K562 (cell line): ENCODE measurements around the gene GRIN2A. TPM values are rescaled to one million over a fixed set of nuclear protein-coding genes. Genes with fewer than 3 reads are reported as not detected.

Experiments used
- ATAC-seq: fragments of 200-7000 bp; cut with Tn5 transposase; 3 replicates; pipeline ENCODE4 v1.9.1; 2020; ENCODE audit warnings: moderate library complexity
- BruUV-seq: library from RNA; stranded (reverse); fragments of 400-500 nt; replicated peaks from 2 replicates; lab custom pipeline; 2021; lab: Mats Ljungman, UMichigan
- CTCF ChIA-PET: fragments of 300-600 bp; formaldehyde crosslinking; extraction: SDS; loops from one replicate; lab custom pipeline; 2021; ENCODE audit warnings: low intra/inter-chr PET ratio; lab: Yijun Ruan, JAX
- POLR2A ChIA-PET: fragments of 300-600, 350-650 bp; sonication (Branson Sonifier 250); formaldehyde crosslinking; extraction: SDS; loops from one replicate; lab custom pipeline; 2021; ENCODE audit warnings: antibody characterized with exemption, inconsistent platforms; lab: Yijun Ruan, JAX
- DNase-seq, 4 experiments: peaks; one replicate each; pipeline versions ENCODE4 v3.0.0 to v3.0.0-alpha.2; 2011 to 2018; ENCODE audit warnings: low spot score in 3 of 4, mixed read lengths in 3 of 4; ENCODE audit errors: extremely low read depth in 1 of 4
- FAIRE-seq: peaks from 2 replicates; lab custom pipeline; 2011; peaks lifted over from hg19 to GRCh38; lab: Jason Lieb, UNC
- H2AFZ ChIP-seq: 2 replicates; pipeline ENCODE4 v1.6.0; 2011; ENCODE audit warnings: low read depth, low read length, control low read depth, inconsistent platforms
- H3K27ac ChIP-seq: fragments of 200-600 bp; 3 replicates; pipeline ENCODE4 v1.8.0; 2011; ENCODE audit warnings: low read depth, mild to moderate bottlenecking, control low read depth, inconsistent platforms, low read length, moderate library complexity, mixed read lengths; ENCODE audit errors: extremely low read depth
- H3K27me3 ChIP-seq, 2 experiments: fragments of 300-600 bp in 1 of 2; 2 replicates in 1 of 2; 3 replicates in 1 of 2; pipeline versions ENCODE4 v1.6.0 to v1.8.0; 2011; ENCODE audit warnings: inconsistent platforms in 2 of 2, low read length in 2 of 2, mild to moderate bottlenecking in 1 of 2, mixed read lengths in 1 of 2, moderate library complexity in 1 of 2; ENCODE audit not compliant: control insufficient read depth in 2 of 2, insufficient read depth in 2 of 2
- H3K36me3 ChIP-seq: fragments of 300-600 bp; 3 replicates; pipeline ENCODE4 v1.8.0; 2011; ENCODE audit warnings: mild to moderate bottlenecking, low read length, inconsistent platforms; ENCODE audit not compliant: control insufficient read depth, insufficient read depth
- H3K4me1 ChIP-seq, 2 experiments: fragments of 200-600 bp in 1 of 2; replicated peaks in 1 of 2; 2 replicates in 1 of 2; 3 replicates in 1 of 2; pipeline versions ENCODE4 v1.5.1 to v1.8.0; 2011; ENCODE audit warnings: inconsistent platforms in 2 of 2, low read length in 2 of 2, mild to moderate bottlenecking in 1 of 2, mixed read lengths in 1 of 2, moderate library complexity in 1 of 2; ENCODE audit not compliant: control insufficient read depth in 2 of 2, insufficient read depth in 2 of 2
- H3K4me2 ChIP-seq: 2 replicates; pipeline ENCODE4 v1.6.1; 2011; ENCODE audit warnings: low read length, control low read depth, inconsistent platforms, mixed read lengths; ENCODE audit not compliant: insufficient read depth
- H3K4me3 ChIP-seq: fragments of 200-600 bp; sonication (generic), shearing (Covaris generic); 2 replicates; pipeline ENCODE4 v1.5.1; 2016; ENCODE audit warnings: control low read depth, inconsistent platforms
- H3K79me2 ChIP-seq: fragments of 200-600 bp; 3 replicates; pipeline ENCODE4 v1.8.0; 2011; ENCODE audit warnings: low read length, inconsistent platforms; ENCODE audit not compliant: control insufficient read depth, insufficient read depth
- H3K9ac ChIP-seq, 2 experiments: 2 replicates each; pipeline versions ENCODE4 v1.6.0 to v1.6.1; 2011; ENCODE audit warnings: low read depth in 2 of 2, low read length in 2 of 2, control low read depth in 1 of 2, inconsistent platforms in 1 of 2, mild to moderate bottlenecking in 1 of 2, mixed read lengths in 1 of 2; ENCODE audit not compliant: insufficient read depth in 1 of 2
- H3K9me1 ChIP-seq: one replicate; pipeline ENCODE4 v1.6.0; 2011; ENCODE audit warnings: inconsistent platforms, mild to moderate bottlenecking, low read length, moderate library complexity; ENCODE audit not compliant: control insufficient read depth, insufficient read depth
- H3K9me3 ChIP-seq: replicated peaks from 2 replicates; pipeline ENCODE4 v1.5.1; 2011; ENCODE audit warnings: low read depth, low read length, inconsistent platforms; ENCODE audit not compliant: control insufficient read depth, insufficient read depth
- H4K20me1 ChIP-seq: replicated peaks from 2 replicates; pipeline ENCODE4 v1.6.1; 2011; ENCODE audit warnings: low read length, inconsistent platforms, mixed read lengths; ENCODE audit not compliant: control insufficient read depth, insufficient read depth
- CBX2 ChIP-seq: fragments of 200-600 bp; sonication (generic); IDR thresholded peaks from one replicate; pipeline ENCODE4 v1.6.1; 2012; ENCODE audit warnings: mild to moderate bottlenecking, low read length, inconsistent platforms; ENCODE audit not compliant: insufficient read depth, poor library complexity, severe bottlenecking
- CBX3 ChIP-seq, 2 experiments: IDR thresholded peaks; 1 replicate in 1 of 2; 2 replicates in 1 of 2; pipeline ENCODE4 v1.6.1; 2012; ENCODE audit warnings: inconsistent platforms in 2 of 2, low read length in 2 of 2, borderline replicate concordance in 1 of 2, control low read depth in 1 of 2
- DMBX1 ChIP-seq: fragments of 250-450 bp; sonication (Bioruptor Pico); IDR thresholded peaks from 2 replicates; pipeline ENCODE4 v1.8.0; 2022; ENCODE audit warnings: inconsistent platforms, mild to moderate bottlenecking, moderate library complexity, borderline replicate concordance
- ETV6 ChIP-seq, 3 experiments: fragments of 150-350 bp in 1 of 3; sonication (generic) in 1 of 3; formaldehyde crosslinking in 1 of 3; IDR thresholded peaks; 2 replicates each; pipeline versions ENCODE4 v1.6.1 to v1.8.0; 2014 to 2022; ENCODE audit warnings: borderline replicate concordance in 2 of 3, low read depth in 2 of 3, antibody characterized with exemption in 1 of 3, low read length in 1 of 3, mild to moderate bottlenecking in 1 of 3, missing genetic modification reagents in 1 of 3
- FOXM1 ChIP-seq, 2 experiments: fragments of 450-650 bp in 1 of 2; sonication (generic) in 1 of 2; formaldehyde crosslinking in 1 of 2; IDR thresholded peaks; 2 replicates each; pipeline versions ENCODE4 v1.6.1 to v1.9.0; 2017 to 2022; ENCODE audit warnings: low read depth in 2 of 2, mild to moderate bottlenecking in 2 of 2, missing genetic modification reagents in 1 of 2, moderate library complexity in 1 of 2
- HDAC6 ChIP-seq: IDR thresholded peaks from 2 replicates; pipeline ENCODE4 v1.6.1; 2012; ENCODE audit warnings: low read depth, mild to moderate bottlenecking, control low read depth, inconsistent platforms, low read length, moderate library complexity
- MBD2 ChIP-seq: sonication (generic); IDR thresholded peaks from 2 replicates; pipeline ENCODE4 v1.6.1; 2016; ENCODE audit warnings: low read depth, borderline replicate concordance
- MEIS2 ChIP-seq: fragments of 450-650 bp; IDR thresholded peaks from 2 replicates; pipeline ENCODE4 v1.6.1; 2014; ENCODE audit warnings: mild to moderate bottlenecking; ENCODE audit not compliant: partially characterized antibody
- RAD21 ChIP-seq, 2 experiments: fragments of 250-450 bp in 1 of 2; fragments of 450-650 bp in 1 of 2; sonication (Bioruptor Pico) in 1 of 2; formaldehyde crosslinking in 1 of 2; IDR thresholded peaks in 1 of 2; conservative IDR thresholded peaks in 1 of 2; 2 replicates each; pipeline versions ENCODE4 v1.4.0 to v1.8.0; 2020 to 2022; ENCODE audit warnings: mild to moderate bottlenecking in 2 of 2, moderate library complexity in 1 of 2
- RBM15 ChIP-seq: fragments of 200-400 bp; formaldehyde crosslinking; IDR thresholded peaks from 2 replicates; pipeline ENCODE4 v1.6.1; 2018; ENCODE audit warnings: mild to moderate bottlenecking, low read length, moderate library complexity; ENCODE audit not compliant: insufficient read depth
- RFX5 ChIP-seq: IDR thresholded peaks from 2 replicates; pipeline ENCODE4 v1.6.1; 2011; ENCODE audit warnings: low read depth, mild to moderate bottlenecking, improper control_type of control experiment, low read length
- RUNX1 ChIP-seq: sonication (generic); IDR thresholded peaks from 2 replicates; pipeline ENCODE4 v1.6.1; 2016; ENCODE audit warnings: antibody characterized with exemption, low read depth
- SRSF7 ChIP-seq: fragments of 200-400 bp; formaldehyde crosslinking; optimal IDR thresholded peaks from 2 replicates; pipeline ENCODE3; 2017; ENCODE audit warnings: mild to moderate bottlenecking, low read depth, low read length
- TAF7 ChIP-seq: fragments of 450-650 bp; IDR thresholded peaks from 2 replicates; pipeline ENCODE4 v1.6.1; 2016; ENCODE audit warnings: missing genetic modification characterization, missing compliant biosample characterization
- TFAM ChIP-seq: fragments of 250-450 bp; sonication (Bioruptor Pico); conservative IDR thresholded peaks from 2 replicates; pipeline ENCODE4 v1.5.0; 2021; ENCODE audit warnings: mild to moderate bottlenecking, moderate library complexity
- ZNF589 ChIP-seq: fragments of 200-800 bp; sonication (Bioruptor generic); IDR thresholded peaks from 2 replicates; pipeline ENCODE4 v1.6.1; 2016; ENCODE audit warnings: low read depth, missing genetic modification characterization, missing compliant biosample characterization
- ZNF717 ChIP-seq: fragments of 250-450 bp; sonication (Bioruptor Pico); IDR thresholded peaks from 2 replicates; pipeline ENCODE4 v1.5.0; 2021
- ZSCAN32 ChIP-seq: fragments of 450-650 bp; formaldehyde crosslinking; IDR thresholded peaks from 2 replicates; pipeline ENCODE4 v1.4.0; 2020; ENCODE audit warnings: mild to moderate bottlenecking, moderate library complexity
- WGBS: fragments of 100-300 bp; shearing (Covaris generic); methylation state at CpG from one replicate; pipeline ENCODE4 v1.1.6; 2016; ENCODE audit warnings: low coverage, mixed read lengths; ENCODE audit not compliant: insufficient coverage; ENCODE audit errors: missing lambda C conversion rate; 5-methylcytosine and 5-hydroxymethylcytosine counted together
- in situ Hi-C: fragments of 300-500 bp; cut with MboI; formaldehyde crosslinking; loops from 4 replicates; pipeline ENCODE4 v1.15.0; 2018; ENCODE audit warnings: inconsistent platforms, mixed read lengths
- intact Hi-C: fragments of 100-400 bp; cut with micrococcal nuclease; formaldehyde crosslinking; loops from 2 replicates; pipeline ENCODE4 v1.14.2; 2022
- polyA plus RNA-seq, 8 experiments: library from polyadenylated mRNA; depleted of rRNA in 4 of 8; stranded (reverse) in 5 of 8; unstranded in 3 of 8; fragments of >200 nt; fragmentation: Nextera tagmentation in 2 of 8; fragmentation: Illumina TruSeq in 1 of 8; extraction: Ambion mirVana in 2 of 8; extraction: Trizol in 1 of 8; gene quantifications; 2 replicates each; pipeline versions ENCODE4 v1.2.1 to v1.2.3, GENCODE V29; 2011 to 2014; ENCODE audit warnings: inconsistent platforms in 1 of 8, missing spikeins in 1 of 8
- total RNA-seq, 7 experiments: library from RNA; depleted of rRNA in 6 of 7; stranded (reverse); fragments of >200 nt in 6 of 7; fragmentation: Illumina TruSeq in 2 of 7; extraction: Trizol in 2 of 7; gene quantifications; 2 replicates each; pipeline versions ENCODE4 v1.2.1 to v1.2.3, GENCODE V29; 2011 to 2021; ENCODE audit warnings: low replicate concordance in 1 of 7
- TF ChIP-seq, protein P1 (sequence below): fragments of 250-450 bp; sonication (Bioruptor Pico); IDR thresholded peaks from 2 replicates; pipeline ENCODE4 v1.8.0; 2021; ENCODE audit warnings: borderline replicate concordance, mild to moderate bottlenecking, moderate library complexity; ENCODE audit not compliant: poor library complexity, severe bottlenecking
- TF ChIP-seq, protein P2 (sequence below): fragments of 200-800 bp; sonication (Bioruptor generic); IDR thresholded peaks from 2 replicates; pipeline ENCODE4 v1.6.1; 2017; ENCODE audit warnings: missing genetic modification characterization, missing compliant biosample characterization

Gene GRIN2A
- total and polyA plus RNA-seq, 9 of the 15 experiments (the other 6 are each of a cell fraction or from before 2014, with no cell fraction given) = not detected

DNA sequence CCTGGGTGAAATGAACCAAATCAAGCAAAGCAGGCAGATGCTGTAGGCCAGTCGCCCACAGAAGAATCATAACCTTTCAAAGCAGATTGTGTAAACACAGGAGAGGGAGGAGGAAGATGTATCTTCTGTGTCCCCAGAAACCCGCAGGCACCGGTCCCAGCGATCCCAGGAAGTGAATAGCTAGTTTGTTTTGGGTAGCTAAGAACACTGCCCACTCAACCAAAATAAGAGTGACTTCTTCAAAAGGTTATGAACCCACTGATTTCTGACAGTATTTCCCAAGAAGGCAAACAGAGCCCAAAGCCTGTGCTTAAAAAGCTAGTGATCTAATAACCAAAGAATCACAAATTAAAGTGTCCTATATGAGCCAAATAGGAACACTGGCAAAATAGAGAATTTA is 67.8 kb downstream of the GRIN2A start:
- H3K4me3 ChIP-seq = no peak overlapping the region
- peaks cover 0 to 3% of the 10 kb centered on the region in 2 experiments; a peak in 1 of 5 replicates for H3K4me1 ChIP-seq
- no peaks in the 10 kb centered on the region for H3K79me2 ChIP-seq
- no peak for FAIRE-seq
- DNase-seq = no peak
- H3K9me1 ChIP-seq = no peaks in the 10 kb centered on the region
- H3K36me3 ChIP-seq = no peaks in the 10 kb centered on the region
- H2AFZ ChIP-seq = no peak overlapping the region
- H4K20me1 ChIP-seq = no peaks in the 10 kb centered on the region
- CTCF ChIA-PET = no interaction called here
- H3K9me3 ChIP-seq = no peaks in the 10 kb centered on the region
- no TSS peak for BruUV-seq
- no peak overlapping the region for H3K4me2 ChIP-seq
- WGBS = 0% methylated on average over 4 of the region's 4 CpGs
- no peak for ATAC-seq
- H3K9ac ChIP-seq = no peak overlapping the region
- TF ChIP-seq TAF7 (tag) (no peak), RBM15 (no peak), MBD2 (no peak), ETV6 (IDR thresholded peaks at IDR 0.05; ENCODE audit: borderline replicate concordance in 1 of 2, low read depth in 2 of 2, low read length in 1 of 2) (no peak), ETV6 (CRISPR knock-in tag; IDR thresholded peaks at IDR 0.05; ENCODE audit: borderline replicate concordance) (no peak), CBX2 (no peak), RAD21 (CRISPR knock-in tag; conservative IDR thresholded peaks at IDR 0.05 in 1 of 2, IDR thresholded peaks at IDR 0.05 in 1 of 2) (no peak), MEIS2 (no peak), HDAC6 (no peak), ZNF589 (CRISPR knock-in tag) (no peak), RFX5 (no peak), CBX3 (IDR thresholded peaks at IDR 0.05; ENCODE audit: borderline replicate concordance in 1 of 2, low read length in 2 of 2) (no peak), RUNX1 (no peak), ZNF717 (CRISPR knock-in tag) (no peak), TFAM (CRISPR knock-in tag) (no peak), ZSCAN32 (CRISPR knock-in tag) (no peak), FOXM1 (IDR thresholded peaks at IDR 0.05; ENCODE audit: low read depth) (no peak), FOXM1 (CRISPR knock-in tag; IDR thresholded peaks at IDR 0.05; ENCODE audit: low read depth) (no peak), SRSF7 (no peak), DMBX1 (CRISPR knock-in tag) (no peak)
- TF ChIP-seq, protein P1, sequence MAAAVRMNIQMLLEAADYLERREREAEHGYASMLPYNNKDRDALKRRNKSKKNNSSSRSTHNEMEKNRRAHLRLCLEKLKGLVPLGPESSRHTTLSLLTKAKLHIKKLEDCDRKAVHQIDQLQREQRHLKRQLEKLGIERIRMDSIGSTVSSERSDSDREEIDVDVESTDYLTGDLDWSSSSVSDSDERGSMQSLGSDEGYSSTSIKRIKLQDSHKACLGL = no peak
- TF ChIP-seq, protein P2, sequence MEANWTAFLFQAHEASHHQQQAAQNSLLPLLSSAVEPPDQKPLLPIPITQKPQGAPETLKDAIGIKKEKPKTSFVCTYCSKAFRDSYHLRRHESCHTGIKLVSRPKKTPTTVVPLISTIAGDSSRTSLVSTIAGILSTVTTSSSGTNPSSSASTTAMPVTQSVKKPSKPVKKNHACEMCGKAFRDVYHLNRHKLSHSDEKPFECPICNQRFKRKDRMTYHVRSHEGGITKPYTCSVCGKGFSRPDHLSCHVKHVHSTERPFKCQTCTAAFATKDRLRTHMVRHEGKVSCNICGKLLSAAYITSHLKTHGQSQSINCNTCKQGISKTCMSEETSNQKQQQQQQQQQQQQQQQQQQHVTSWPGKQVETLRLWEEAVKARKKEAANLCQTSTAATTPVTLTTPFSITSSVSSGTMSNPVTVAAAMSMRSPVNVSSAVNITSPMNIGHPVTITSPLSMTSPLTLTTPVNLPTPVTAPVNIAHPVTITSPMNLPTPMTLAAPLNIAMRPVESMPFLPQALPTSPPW = no peak
- H3K27ac ChIP-seq = no peak overlapping the region
- in situ Hi-C loops = no loop called here
- peaks cover 0 to 17% of the 10 kb centered on the region in 2 experiments; a peak in 2 of 5 replicates for H3K27me3 ChIP-seq
- POLR2A ChIA-PET = no interaction called here
- intact Hi-C loops = no loop called here
